Esophagus muscularis mucosa (tissue), 4 donors: ENCODE results near the gene WASF3. TPM values are rescaled to one million over a fixed set of nuclear protein-coding genes. Genes with fewer than 3 reads are reported as not detected.
A peak's percentile ranks its signal among the peaks of the same experiment; 100 is the strongest.

ENCODE experiments used
- DNase-seq: peaks from one replicate; pipeline ENCODE4 v3.0.0-alpha.2; 2017; ENCODE audit errors: extremely low spot score
- H3K27ac ChIP-seq, 4 donors: fragments of 200-600 bp; sonication (generic); replicated peaks in 1 of 4; 1 replicate in 3 of 4; 2 replicates in 1 of 4; pipeline ENCODE4 v1.5.1; 2016 to 2019; ENCODE audit warnings: mild to moderate bottlenecking in 1 of 4
- H3K27me3 ChIP-seq, 4 donors: fragments of 200-600 bp; sonication (generic); one replicate each; pipeline versions ENCODE4 v1.5.1 to v1.6.0; 2016 to 2019
- H3K36me3 ChIP-seq, 4 donors: fragments of 200-600 bp; sonication (generic); one replicate each; pipeline ENCODE4 v1.5.1; 2016 to 2019
- H3K4me1 ChIP-seq, 4 donors: fragments of 200-600 bp; sonication (generic); one replicate each; pipeline ENCODE4 v1.5.1; 2016 to 2019
- H3K4me3 ChIP-seq, 4 donors: fragments of 200-600 bp; sonication (generic); 1 replicate in 2 of 4; 2 replicates in 2 of 4; pipeline ENCODE4 v1.5.1; 2016 to 2019; ENCODE audit warnings: mild to moderate bottlenecking in 4 of 4, moderate library complexity in 1 of 4
- H3K9me3 ChIP-seq, 4 donors: fragments of 200-600 bp; sonication (generic); 1 replicate in 3 of 4; 2 replicates in 1 of 4; pipeline ENCODE4 v1.5.1; 2016 to 2019
- EP300 ChIP-seq: sonication (generic); formaldehyde crosslinking; IDR thresholded peaks from one replicate; pipeline ENCODE4 v1.6.1; 2017; ENCODE audit warnings: antibody characterized with exemption
- POLR2A ChIP-seq: fragments of 450-650 bp; IDR thresholded peaks from one replicate; pipeline ENCODE4 v1.6.1; 2017; ENCODE audit warnings: antibody characterized with exemption, moderate library complexity, mild to moderate bottlenecking, low read depth
- POLR2AphosphoS5 ChIP-seq, 2 donors: sonication (generic); formaldehyde crosslinking; IDR thresholded peaks; one replicate each; pipeline ENCODE4 v1.6.1; 2017; ENCODE audit warnings: antibody characterized with exemption in 2 of 2
- WGBS: methylation state at CpG from one replicate; pipeline ENCODE4 v1.1.5; 2018; 5-methylcytosine and 5-hydroxymethylcytosine counted together
- intact Hi-C: fragments of 100-400 bp; cut with DNase I; formaldehyde crosslinking; loops from one replicate; pipeline ENCODE4 v1.15.1; 2023
- total RNA-seq, 4 donors: library from RNA; depleted of rRNA; stranded (reverse); fragments of >200 nt; gene quantifications; one replicate each; pipeline versions ENCODE4 v1.1.0 to v1.2.1, GENCODE V29; 2016
- TF ChIP-seq, protein P1 (sequence below), 3 experiments: fragments of 200-600 bp in 2 of 3; fragments of 450-650 bp in 1 of 3; sonication (generic) in 2 of 3; IDR thresholded peaks; one replicate each; pipeline ENCODE4 v1.5.1; 2017 to 2019; ENCODE audit warnings: antibody characterized with exemption in 3 of 3, mild to moderate bottlenecking in 2 of 3, moderate library complexity in 1 of 3

WASF3 gene
- total RNA-seq, 4 donors from 2014 or later, result 16.6 to 19.9 (median 18.4) TPM

DNA sequence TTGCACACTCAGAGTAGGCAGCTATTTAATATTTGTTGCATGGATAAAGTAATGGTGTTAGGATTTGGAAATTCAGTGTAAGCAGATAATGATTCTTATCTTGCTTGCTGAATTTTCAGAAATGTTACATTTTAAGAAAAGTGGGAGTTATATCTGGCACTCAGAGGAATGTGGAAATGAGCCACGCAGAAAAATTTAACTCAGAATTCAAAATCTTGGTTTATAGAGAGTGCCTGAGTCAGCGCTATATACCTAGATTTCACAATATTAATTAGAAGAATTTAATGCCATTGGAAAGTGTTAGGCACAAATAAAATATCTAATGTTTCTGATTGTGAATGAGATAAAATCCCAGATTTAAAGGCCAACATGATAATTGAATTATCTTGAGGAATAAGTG lies 106.8 kb downstream of the WASF3 start:
- no peaks in the 10 kb centered on the region for H3K4me1 ChIP-seq
- no peak for TF ChIP-seq POLR2AphosphoS5 (IDR thresholded peaks at IDR 0.05)
- no peak for TF ChIP-seq POLR2A
- H3K36me3 ChIP-seq, result peaks cover 0 to 4% (median 0%) of the 10 kb centered on the region in 4 donors
- H3K4me3 ChIP-seq, result no peak overlapping the region
- intact Hi-C loops, result no loop called here
- H3K9me3 ChIP-seq, result no peaks in the 10 kb centered on the region
- no peak for DNase-seq
- WGBS, result 93% methylated on average over 2 of the region's 2 CpGs
- no peak overlapping the region for H3K27ac ChIP-seq
- H3K27me3 ChIP-seq, result no peaks in the 10 kb centered on the region

DNA sequence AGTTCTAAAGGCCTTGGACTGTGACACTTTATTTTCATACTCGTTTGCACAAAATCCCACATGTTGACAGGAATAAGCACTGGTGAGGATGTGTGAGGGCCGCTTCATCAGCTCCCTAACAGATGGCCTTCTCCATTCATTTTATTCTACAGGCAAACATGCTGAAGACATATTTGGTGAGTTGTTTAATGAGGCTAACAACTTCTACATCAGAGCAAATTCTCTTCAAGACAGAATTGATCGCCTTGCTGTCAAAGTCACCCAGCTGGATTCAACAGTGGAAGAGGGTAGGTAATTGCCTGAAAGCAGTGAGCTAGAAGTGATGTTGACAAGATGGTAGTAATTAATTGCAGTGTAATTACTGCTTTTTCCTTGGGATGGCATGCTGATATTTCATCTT lies 107.4 kb downstream of the WASF3 start:
- H3K9me3 ChIP-seq, result no peaks in the 10 kb centered on the region
- 79% methylated on average over 3 of the region's 3 CpGs for WGBS
- H3K27me3 ChIP-seq, result no peaks in the 10 kb centered on the region
- peaks cover 0 to 4% (median 0%) of the 10 kb centered on the region in 4 donors for H3K36me3 ChIP-seq
- H3K4me1 ChIP-seq, result no peaks in the 10 kb centered on the region
- intact Hi-C loops, result no loop called here
- no peak overlapping the region for H3K4me3 ChIP-seq
- no peak for DNase-seq
- no peak overlapping the region for H3K27ac ChIP-seq
- TF ChIP-seq EP300, result no peak
- no peak for TF ChIP-seq POLR2AphosphoS5 (IDR thresholded peaks at IDR 0.05)
- TF ChIP-seq, protein P1, sequence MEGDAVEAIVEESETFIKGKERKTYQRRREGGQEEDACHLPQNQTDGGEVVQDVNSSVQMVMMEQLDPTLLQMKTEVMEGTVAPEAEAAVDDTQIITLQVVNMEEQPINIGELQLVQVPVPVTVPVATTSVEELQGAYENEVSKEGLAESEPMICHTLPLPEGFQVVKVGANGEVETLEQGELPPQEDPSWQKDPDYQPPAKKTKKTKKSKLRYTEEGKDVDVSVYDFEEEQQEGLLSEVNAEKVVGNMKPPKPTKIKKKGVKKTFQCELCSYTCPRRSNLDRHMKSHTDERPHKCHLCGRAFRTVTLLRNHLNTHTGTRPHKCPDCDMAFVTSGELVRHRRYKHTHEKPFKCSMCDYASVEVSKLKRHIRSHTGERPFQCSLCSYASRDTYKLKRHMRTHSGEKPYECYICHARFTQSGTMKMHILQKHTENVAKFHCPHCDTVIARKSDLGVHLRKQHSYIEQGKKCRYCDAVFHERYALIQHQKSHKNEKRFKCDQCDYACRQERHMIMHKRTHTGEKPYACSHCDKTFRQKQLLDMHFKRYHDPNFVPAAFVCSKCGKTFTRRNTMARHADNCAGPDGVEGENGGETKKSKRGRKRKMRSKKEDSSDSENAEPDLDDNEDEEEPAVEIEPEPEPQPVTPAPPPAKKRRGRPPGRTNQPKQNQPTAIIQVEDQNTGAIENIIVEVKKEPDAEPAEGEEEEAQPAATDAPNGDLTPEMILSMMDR (IDR thresholded peaks at IDR 0.05), result no peak
- TF ChIP-seq POLR2A, result no peak

DNA sequence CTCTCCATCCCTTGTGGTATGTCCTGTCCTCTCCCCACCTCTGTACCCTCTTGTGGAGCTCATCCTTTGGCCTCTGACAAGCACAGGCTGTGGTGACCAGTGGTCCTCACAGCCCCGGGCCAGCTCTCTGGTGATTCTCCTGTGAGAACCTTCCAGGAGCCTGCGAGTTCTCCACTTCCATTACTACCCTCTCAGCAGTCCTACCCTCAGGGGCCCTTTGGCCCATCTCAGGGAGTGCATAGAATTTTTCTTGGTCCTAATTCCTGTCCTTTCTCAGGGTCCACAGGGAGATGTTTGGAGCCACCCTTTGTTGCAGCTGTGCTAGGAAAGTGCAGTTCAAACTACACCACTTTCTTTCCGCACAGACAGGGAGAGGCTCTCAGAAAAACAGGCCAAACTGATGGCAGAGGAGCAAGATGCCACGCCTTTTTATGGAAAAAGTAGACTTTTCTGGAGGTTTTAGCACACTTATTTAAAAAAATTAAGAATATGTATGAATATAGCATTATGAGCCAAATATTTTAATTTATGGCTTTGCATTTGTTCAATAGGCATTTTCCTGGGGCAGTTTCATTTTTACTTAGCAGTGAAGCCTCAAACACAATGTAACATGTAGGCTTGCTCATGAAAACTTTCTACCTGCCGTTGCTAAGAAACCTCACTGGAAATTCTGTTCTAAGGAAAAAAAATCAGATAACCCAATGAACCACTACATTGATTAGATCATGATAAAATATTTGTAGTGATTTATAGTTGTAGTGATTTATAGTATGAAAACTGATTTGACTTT lies 111.1 kb downstream of the WASF3 start:
- Histone ChIP-seq H3K4me1 (no peaks in the 10 kb centered on the region), H3K27ac (no peak overlapping the region), H3K36me3 (peaks cover 0 to 8% (median 2%) of the 10 kb centered on the region in 4 donors), H3K4me3 (no peak overlapping the region), H3K27me3 (no peaks in the 10 kb centered on the region), H3K9me3 (no peaks in the 10 kb centered on the region)
- WGBS, result 96% methylated on average over 5 of the region's 5 CpGs
- intact Hi-C loops, result no loop called here
- DNase-seq, result peak; percentile 74
- TF ChIP-seq, protein P1 (IDR thresholded peaks at IDR 0.05), result no peak
- no peak for TF ChIP-seq POLR2AphosphoS5 (IDR thresholded peaks at IDR 0.05)
- TF ChIP-seq POLR2A, result no peak
- no peak for TF ChIP-seq EP300

DNA sequence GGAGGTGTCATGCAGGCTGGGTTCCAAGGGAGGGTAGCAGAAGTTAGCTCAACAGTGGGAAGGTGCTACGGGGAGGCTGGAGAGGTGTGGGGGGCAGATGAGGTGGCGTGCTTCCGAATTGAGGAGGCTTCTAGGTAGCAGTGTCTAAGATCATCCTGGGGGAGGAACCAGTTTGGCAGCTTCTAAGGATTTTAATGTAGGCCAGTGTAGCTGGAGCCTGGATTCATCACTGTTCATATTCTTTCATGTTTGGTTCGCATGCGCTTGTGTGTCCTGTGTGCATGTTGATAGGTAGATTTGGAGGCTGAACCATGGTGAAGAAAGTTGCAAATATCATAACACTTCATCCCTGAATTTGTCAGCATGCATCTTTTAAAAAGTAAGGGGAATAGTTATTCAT lies 116.4 kb downstream of the WASF3 start:
- H3K27me3 ChIP-seq, result no peaks in the 10 kb centered on the region
- no peak overlapping the region for H3K4me3 ChIP-seq
- intact Hi-C loops, result no loop called here
- H3K36me3 ChIP-seq, result peaks cover 0 to 11% (median 5%) of the 10 kb centered on the region in 4 donors
- H3K9me3 ChIP-seq, result no peaks in the 10 kb centered on the region
- peak; percentile 85 for DNase-seq
- no peak for TF ChIP-seq POLR2AphosphoS5 (IDR thresholded peaks at IDR 0.05)
- 96% methylated on average over 5 of the region's 5 CpGs for WGBS
- no peaks in the 10 kb centered on the region for H3K4me1 ChIP-seq
- H3K27ac ChIP-seq, result no peak overlapping the region

DNA sequence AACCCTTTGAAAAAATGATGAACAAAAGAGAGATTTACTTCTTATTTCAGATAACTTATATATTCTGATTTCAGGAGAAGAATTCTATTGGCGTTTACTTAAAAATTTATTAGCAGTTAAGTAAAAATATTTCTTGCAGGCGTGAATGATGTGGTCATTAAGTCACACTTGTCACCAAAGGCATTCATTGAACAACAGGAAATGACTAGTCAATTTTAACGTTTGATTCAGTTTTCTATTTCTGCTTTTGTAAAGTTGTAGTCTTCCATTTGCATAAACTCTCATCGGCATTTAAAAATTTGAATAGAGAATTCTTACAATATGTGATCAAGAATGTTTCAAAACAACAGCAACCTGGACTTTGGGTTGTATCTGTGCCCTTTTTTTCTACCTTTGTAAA lies 119.7 kb downstream of the WASF3 start:
- H3K9me3 ChIP-seq, result no peaks in the 10 kb centered on the region
- DNase-seq, result no peak
- TF ChIP-seq POLR2AphosphoS5 (IDR thresholded peaks at IDR 0.05), result no peak
- TF ChIP-seq, protein P1 (IDR thresholded peaks at IDR 0.05), result no peak
- TF ChIP-seq POLR2A, result no peak
- TF ChIP-seq EP300, result no peak
- intact Hi-C loops, result no loop called here
- no peaks in the 10 kb centered on the region for H3K4me1 ChIP-seq
- WGBS, result 71% methylated on average over 4 of the region's 4 CpGs
- peaks cover 0 to 34% (median 26%) of the 10 kb centered on the region in 4 donors for H3K36me3 ChIP-seq
- H3K27me3 ChIP-seq, result no peaks in the 10 kb centered on the region
- no peak overlapping the region for H3K4me3 ChIP-seq
- H3K27ac ChIP-seq, result no peak overlapping the region
